Posterior vena cava (tissue), 2 donors: ENCODE data around the gene PCDH15. TPM values are rescaled to one million over a fixed set of nuclear protein-coding genes. Genes with fewer than 3 reads are reported as not detected.

Experiments
- DNase-seq: peaks from one replicate; pipeline ENCODE4 v3.0.0-alpha.2; 2020; ENCODE audit warnings: low spot score
- intact Hi-C, 2 donors: fragments of 100-400 bp; cut with DNase I; formaldehyde crosslinking; loops; one replicate each; pipeline versions ENCODE4 v1.14.1 to v1.14.2; 2022 to 2023
- total RNA-seq, 2 donors: library from RNA; stranded (reverse); fragmentation: NEBNext Ultra II Directional; extraction: Animal tissue kit (Norgen Biotek cat#: 25700); gene quantifications; one replicate each; pipeline ENCODE4 v1.2.1, GENCODE V29; 2021
- donor health status: DM: yes; HTN: yes; CAD: no.
- donor health status: DM: yes; HTN: yes; CAD: no.

PCDH15 gene
- total RNA-seq, 2 donors from 2014 or later = 0.33 to 0.60 TPM

GRCh38 chr10:54065106-54065505 is 735.9 kb downstream of the PCDH15 start:
- intact Hi-C loops = no loop called here
- DNase-seq = no peak

GRCh38 chr10:54064215-54064614 is 736.8 kb downstream of the PCDH15 start:
- intact Hi-C loops = no loop called here
- DNase-seq = no peak

GRCh38 chr10:54063514-54063913 is 737.5 kb downstream of the PCDH15 start:
- no peak for DNase-seq
- intact Hi-C loops = no loop called here

- DNase-seq = no peak
- intact Hi-C loops = no loop called here
Observed at GRCh38 chr10:54060572-54060971, 740.5 kb downstream of the PCDH15 start.

GRCh38 chr10:54057357-54057756 is 743.7 kb downstream of the PCDH15 start:
- no peak for DNase-seq
- intact Hi-C loops = no loop called here

GRCh38 chr10:54026340-54026739 is 774.7 kb downstream of the PCDH15 start:
- no peak for DNase-seq
- intact Hi-C loops = no loop called here

- DNase-seq = peak; percentile 6
- intact Hi-C loops = no loop called here
Observed at GRCh38 chr10:54011117-54011516, 789.9 kb downstream of the PCDH15 start.

- intact Hi-C loops = no loop called here
- peak; percentile 31 for DNase-seq
Observed at GRCh38 chr10:54010337-54010933, 790.6 kb downstream of the PCDH15 start.

GRCh38 chr10:54009672-54010071 is 791.4 kb downstream of the PCDH15 start:
- intact Hi-C loops = loop anchor here in 1 of 2 donors (5.0 kb wide), 1 partner anchor 1693 kb away; no protein-coding TSS in a partner anchor

GRCh38 chr10:54002077-54002476 is 799.0 kb downstream of the PCDH15 start:
- no peak for DNase-seq

More at GRCh38 chr10:54009672-54010071, 791.4 kb downstream of the PCDH15 start:
- DNase-seq = peak; percentile 45

GRCh38 chr10:53997953-53998352 is 803.1 kb downstream of the PCDH15 start:
- intact Hi-C loops = no loop called here

More at GRCh38 chr10:54002077-54002476, 799.0 kb downstream of the PCDH15 start:
- intact Hi-C loops = no loop called here

GRCh38 chr10:53990799-53991238 is 810.2 kb downstream of the PCDH15 start:
- DNase-seq = peak; percentile 73
- intact Hi-C loops = no loop called here

More at GRCh38 chr10:53997953-53998352, 803.1 kb downstream of the PCDH15 start:
- DNase-seq = no peak

- no peak for DNase-seq
- intact Hi-C loops = no loop called here
Observed at GRCh38 chr10:53983431-53983830, 817.6 kb downstream of the PCDH15 start.

GRCh38 chr10:53980210-53980609 is 820.8 kb downstream of the PCDH15 start:
- intact Hi-C loops = no loop called here
- DNase-seq = no peak

- intact Hi-C loops = no loop called here
Observed at GRCh38 chr10:53978301-53978700, 822.7 kb downstream of the PCDH15 start.

GRCh38 chr10:53977267-53977666 is 823.8 kb downstream of the PCDH15 start:
- no peak for DNase-seq
- intact Hi-C loops = no loop called here

More at GRCh38 chr10:53978301-53978700, 822.7 kb downstream of the PCDH15 start:
- DNase-seq = no peak

GRCh38 chr10:53957401-53957800 is 843.6 kb downstream of the PCDH15 start:
- intact Hi-C loops = no loop called here
- no peak for DNase-seq

GRCh38 chr10:53955091-53955490 is 845.9 kb downstream of the PCDH15 start:
- DNase-seq = no peak
- intact Hi-C loops = no loop called here

GRCh38 chr10:53952698-53953630 is 848.1 kb downstream of the PCDH15 start:
- intact Hi-C loops = no loop called here
- DNase-seq = no peak

- intact Hi-C loops = no loop called here
- no peak for DNase-seq
Observed at GRCh38 chr10:53939654-53940053, 861.4 kb downstream of the PCDH15 start.
